Measurements from ENCODE around the gene ADARB2.

DNA sequence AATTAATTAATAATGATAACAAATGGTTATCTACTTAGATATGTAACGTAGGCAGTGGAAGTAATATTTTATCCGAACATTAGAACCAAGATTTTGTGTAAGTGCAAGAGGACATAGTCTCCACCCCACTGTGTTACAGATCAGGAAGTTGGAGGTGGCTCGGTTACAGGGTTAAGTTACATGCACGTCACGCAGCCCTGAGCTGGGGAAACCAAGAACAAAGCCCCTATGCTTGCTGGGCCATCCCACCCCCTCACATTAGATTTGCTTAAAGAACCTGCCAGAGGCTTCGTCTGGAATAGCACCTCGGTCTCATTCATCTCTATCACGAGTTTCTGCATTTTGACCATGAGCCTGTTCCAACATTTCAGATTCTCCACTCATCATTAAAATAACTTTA lies 214.1 kb downstream of the ADARB2 start:
- TF ChIP-seq, protein P1, sequence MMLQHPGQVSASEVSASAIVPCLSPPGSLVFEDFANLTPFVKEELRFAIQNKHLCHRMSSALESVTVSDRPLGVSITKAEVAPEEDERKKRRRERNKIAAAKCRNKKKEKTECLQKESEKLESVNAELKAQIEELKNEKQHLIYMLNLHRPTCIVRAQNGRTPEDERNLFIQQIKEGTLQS (IDR thresholded peaks at IDR 0.05), result no peak
- TF ChIP-seq, protein P2, sequence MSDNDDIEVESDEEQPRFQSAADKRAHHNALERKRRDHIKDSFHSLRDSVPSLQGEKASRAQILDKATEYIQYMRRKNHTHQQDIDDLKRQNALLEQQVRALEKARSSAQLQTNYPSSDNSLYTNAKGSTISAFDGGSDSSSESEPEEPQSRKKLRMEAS (IDR thresholded peaks at IDR 0.05), result no peak
- no peak for TF ChIP-seq JUND (IDR thresholded peaks at IDR 0.05)
- TF ChIP-seq, protein P3, sequence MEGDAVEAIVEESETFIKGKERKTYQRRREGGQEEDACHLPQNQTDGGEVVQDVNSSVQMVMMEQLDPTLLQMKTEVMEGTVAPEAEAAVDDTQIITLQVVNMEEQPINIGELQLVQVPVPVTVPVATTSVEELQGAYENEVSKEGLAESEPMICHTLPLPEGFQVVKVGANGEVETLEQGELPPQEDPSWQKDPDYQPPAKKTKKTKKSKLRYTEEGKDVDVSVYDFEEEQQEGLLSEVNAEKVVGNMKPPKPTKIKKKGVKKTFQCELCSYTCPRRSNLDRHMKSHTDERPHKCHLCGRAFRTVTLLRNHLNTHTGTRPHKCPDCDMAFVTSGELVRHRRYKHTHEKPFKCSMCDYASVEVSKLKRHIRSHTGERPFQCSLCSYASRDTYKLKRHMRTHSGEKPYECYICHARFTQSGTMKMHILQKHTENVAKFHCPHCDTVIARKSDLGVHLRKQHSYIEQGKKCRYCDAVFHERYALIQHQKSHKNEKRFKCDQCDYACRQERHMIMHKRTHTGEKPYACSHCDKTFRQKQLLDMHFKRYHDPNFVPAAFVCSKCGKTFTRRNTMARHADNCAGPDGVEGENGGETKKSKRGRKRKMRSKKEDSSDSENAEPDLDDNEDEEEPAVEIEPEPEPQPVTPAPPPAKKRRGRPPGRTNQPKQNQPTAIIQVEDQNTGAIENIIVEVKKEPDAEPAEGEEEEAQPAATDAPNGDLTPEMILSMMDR (IDR thresholded peaks at IDR 0.05; ENCODE audit: low read depth, low read length, missing input control), result no peak
- TF ChIP-seq YY1 (IDR thresholded peaks at IDR 0.05), result no peak
- no peak for TF ChIP-seq RAD21 (IDR thresholded peaks at IDR 0.05)
- TF ChIP-seq, protein P4, sequence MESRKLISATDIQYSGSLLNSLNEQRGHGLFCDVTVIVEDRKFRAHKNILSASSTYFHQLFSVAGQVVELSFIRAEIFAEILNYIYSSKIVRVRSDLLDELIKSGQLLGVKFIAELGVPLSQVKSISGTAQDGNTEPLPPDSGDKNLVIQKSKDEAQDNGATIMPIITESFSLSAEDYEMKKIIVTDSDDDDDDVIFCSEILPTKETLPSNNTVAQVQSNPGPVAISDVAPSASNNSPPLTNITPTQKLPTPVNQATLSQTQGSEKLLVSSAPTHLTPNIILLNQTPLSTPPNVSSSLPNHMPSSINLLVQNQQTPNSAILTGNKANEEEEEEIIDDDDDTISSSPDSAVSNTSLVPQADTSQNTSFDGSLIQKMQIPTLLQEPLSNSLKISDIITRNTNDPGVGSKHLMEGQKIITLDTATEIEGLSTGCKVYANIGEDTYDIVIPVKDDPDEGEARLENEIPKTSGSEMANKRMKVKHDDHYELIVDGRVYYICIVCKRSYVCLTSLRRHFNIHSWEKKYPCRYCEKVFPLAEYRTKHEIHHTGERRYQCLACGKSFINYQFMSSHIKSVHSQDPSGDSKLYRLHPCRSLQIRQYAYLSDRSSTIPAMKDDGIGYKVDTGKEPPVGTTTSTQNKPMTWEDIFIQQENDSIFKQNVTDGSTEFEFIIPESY (IDR thresholded peaks at IDR 0.05), result no peak
- no peak for TF ChIP-seq NR2F2 (IDR thresholded peaks at IDR 0.05)
- TF ChIP-seq, protein P5, sequence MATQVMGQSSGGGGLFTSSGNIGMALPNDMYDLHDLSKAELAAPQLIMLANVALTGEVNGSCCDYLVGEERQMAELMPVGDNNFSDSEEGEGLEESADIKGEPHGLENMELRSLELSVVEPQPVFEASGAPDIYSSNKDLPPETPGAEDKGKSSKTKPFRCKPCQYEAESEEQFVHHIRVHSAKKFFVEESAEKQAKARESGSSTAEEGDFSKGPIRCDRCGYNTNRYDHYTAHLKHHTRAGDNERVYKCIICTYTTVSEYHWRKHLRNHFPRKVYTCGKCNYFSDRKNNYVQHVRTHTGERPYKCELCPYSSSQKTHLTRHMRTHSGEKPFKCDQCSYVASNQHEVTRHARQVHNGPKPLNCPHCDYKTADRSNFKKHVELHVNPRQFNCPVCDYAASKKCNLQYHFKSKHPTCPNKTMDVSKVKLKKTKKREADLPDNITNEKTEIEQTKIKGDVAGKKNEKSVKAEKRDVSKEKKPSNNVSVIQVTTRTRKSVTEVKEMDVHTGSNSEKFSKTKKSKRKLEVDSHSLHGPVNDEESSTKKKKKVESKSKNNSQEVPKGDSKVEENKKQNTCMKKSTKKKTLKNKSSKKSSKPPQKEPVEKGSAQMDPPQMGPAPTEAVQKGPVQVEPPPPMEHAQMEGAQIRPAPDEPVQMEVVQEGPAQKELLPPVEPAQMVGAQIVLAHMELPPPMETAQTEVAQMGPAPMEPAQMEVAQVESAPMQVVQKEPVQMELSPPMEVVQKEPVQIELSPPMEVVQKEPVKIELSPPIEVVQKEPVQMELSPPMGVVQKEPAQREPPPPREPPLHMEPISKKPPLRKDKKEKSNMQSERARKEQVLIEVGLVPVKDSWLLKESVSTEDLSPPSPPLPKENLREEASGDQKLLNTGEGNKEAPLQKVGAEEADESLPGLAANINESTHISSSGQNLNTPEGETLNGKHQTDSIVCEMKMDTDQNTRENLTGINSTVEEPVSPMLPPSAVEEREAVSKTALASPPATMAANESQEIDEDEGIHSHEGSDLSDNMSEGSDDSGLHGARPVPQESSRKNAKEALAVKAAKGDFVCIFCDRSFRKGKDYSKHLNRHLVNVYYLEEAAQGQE (IDR thresholded peaks at IDR 0.05), result no peak
- TF ChIP-seq RXRA (IDR thresholded peaks at IDR 0.05), result no peak
- no peak for TF ChIP-seq GABPA (IDR thresholded peaks at IDR 0.05 in 1 of 2, conservative IDR thresholded peaks at IDR 0.05 in 1 of 2)
